ENCODE data around the gene PLXND1.

GRCh38 chr3:129542747-129543146, 63.7 kb downstream of the PLXND1 start:
- TF ChIP-seq POLR2A (IDR thresholded peaks at IDR 0.05) = no peak
- no peak for TF ChIP-seq CTCF (IDR thresholded peaks at IDR 0.05)

All from adrenal gland (tissue), 5 donors.